HG02759 (cell line): Measurements from ENCODE around the gene PIK3C3.
"Not testable (repeated sequence)": the region's sequence is repeated elsewhere in the genome, so short reads cannot be mapped to it uniquely, and the experiment has no call there.

Source experiments
- ATAC-seq: cut with Tn5 transposase; IDR thresholded peaks from one replicate; pipeline ENCODE4 v1.9.1; 2021; ENCODE audit warnings: mild to moderate bottlenecking, moderate library complexity; ENCODE audit not compliant: unreplicated experiment

Gene PIK3C3

DNA sequence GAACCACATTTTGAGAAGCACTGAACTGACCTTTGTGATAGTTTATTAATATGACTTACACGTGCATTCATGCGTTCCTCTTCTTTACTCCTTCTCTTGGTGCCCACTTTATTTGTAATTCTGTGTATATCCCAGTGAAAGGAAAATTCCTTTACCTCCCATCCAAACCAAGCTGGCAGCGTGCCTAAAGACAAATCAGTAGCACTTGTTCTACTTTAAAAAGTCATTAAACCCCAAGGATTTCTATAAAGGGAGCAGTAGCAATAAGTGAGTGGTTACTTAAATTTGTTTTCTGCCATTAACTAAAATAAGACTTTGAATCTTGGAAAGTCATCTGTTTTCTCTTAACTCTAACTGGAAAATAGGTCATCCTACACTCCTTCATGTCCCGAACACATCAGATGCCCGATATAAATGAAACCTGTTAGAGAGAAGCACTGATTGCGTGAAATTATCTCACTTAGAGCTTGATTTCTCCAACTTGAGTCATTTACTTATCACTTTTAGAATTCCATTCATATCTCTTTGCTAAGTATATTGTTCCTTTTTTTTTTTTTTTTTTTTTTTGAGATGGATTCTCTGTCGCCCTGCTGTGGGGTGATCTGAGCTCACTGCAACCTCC lies 10.7 kb downstream of the PIK3C3 start:
- no peak for ATAC-seq

DNA sequence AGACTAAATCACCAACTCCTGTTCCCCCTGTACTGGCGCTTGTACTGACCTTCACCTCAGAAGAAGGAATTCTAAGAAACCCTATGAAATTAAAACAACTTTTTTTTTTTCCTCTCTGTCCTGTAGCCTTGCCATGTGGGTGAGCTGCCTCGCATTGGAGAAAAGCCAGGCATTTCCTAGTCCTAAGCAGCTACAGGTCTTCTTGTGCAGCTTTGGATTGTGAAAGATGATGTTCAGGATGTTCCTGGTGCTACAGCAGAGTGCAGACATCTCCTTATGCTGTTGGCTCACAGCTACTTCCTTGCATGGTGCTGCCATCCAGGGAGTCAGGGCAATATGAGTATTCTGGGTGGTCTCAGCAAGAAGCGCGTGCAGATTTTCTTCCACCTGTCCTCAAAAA lies 11.9 kb downstream of the PIK3C3 start:
- ATAC-seq, result no peak

DNA sequence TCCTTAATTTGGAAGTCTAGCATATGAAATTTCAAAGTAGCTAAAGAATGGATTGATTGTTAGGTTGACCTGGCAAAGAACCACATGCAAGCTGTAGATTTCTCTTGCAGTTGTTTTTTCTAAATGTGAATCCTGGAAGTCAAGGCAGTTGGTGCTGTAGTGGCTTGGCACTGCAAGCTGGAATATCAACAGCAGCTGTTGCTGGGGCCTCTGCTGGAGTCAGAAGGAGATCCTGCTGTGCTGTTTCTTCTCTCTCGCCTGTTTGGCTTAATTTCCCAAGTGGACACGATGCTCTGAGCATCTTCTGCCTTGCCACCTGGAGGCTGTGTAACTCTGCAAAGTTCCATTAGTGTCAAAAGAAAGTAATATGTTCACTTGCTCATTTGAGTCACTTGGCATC lies 12.6 kb downstream of the PIK3C3 start:
- ATAC-seq, result no peak

DNA sequence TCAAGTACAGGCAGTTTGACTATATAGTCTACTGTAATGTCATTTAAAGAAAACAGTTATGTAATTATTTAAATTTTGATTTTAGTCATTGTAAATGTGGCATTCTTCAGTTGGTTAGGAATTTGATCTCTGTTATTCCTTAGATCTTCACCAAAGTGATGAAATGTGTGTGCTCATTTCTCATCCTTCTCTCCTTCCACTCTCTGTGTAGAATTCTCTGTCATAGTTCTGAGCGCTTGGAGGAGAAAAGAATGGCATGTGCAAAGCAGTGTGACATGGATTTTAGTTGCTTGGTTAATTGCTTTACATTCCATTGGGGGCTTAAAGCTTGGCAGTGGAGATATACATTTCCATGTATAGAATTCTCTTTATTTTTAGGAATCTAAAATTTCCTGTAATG lies 14.8 kb downstream of the PIK3C3 start:
- no peak for ATAC-seq

DNA sequence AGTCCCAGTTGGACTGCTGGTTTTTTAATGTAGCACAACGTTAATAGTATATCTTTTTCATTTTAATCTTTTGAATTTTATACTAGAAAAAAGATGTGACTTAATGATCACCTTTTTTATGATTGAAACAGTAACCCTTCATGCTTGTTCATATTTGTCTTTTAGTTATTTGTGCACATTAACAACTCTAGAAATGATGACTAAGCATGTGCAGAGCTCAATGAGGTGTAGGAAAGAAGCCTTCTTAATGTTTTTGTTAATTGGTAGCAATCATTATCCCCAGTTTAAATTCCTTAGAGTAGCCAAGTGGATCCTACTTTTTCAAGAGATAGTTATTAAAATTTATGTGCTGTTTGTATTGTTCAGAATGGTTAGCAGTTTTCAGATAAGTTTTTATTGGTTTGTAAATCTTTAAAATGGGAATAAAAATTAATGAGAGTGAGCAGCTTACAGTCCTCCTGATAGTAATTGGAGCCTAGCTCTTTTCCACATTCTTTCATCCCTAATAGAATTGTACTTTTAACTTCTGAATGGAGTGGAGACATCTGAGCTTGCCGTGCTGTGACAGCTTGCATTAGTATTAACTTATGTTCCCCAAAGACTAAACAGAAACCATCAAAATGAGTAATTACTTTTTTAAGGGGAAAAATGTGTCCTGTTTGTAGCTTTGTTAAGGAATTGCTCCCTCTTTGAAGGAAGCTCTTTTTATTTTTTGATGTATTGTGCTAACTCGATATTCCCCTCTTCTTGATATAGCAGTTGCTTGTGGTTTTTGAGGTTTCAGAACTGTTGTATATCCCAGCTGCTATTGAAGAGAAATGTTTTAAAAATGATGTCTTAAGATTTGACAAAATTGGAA lies 17.3 kb downstream of the PIK3C3 start:
- ATAC-seq, result peak; percentile 41

DNA sequence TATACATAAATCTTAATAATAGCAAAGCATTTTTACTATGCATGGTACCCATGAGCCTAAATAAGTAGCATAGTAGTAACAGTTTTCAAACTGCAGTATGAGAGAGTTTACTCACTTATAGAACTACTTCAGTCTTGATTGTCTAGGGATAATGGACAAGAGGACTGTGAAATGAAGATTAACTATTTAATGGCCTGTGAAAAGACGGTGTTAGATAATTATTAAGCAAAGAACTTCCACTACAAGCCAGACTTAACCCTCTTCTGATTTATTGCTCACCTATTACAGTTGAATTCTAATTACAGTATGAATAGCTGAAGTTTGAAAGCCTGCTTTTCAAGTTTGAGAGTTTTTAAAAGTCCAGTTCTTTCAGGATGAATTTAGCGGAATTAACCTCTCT lies 18.9 kb downstream of the PIK3C3 start:
- peak; percentile 54 for ATAC-seq

DNA sequence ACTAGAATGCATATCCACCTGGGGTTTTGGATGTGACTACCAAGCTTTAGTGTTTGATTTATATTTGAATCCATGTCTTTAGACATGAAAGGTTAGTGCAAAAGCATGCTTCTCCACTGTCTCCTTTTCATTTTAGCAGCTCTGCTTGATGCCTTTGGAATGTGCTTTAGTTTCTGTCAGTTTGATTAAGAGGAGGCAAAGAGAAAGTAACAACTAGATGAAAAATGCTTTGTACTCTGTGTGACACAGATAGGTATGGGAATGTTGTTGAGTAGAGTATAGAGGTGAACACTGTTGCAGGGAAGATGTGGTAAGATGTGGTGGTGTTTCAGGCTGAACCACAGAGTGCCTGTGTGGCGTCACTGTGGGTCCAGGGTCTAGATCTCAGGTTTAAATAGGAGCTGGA lies 19.8 kb downstream of the PIK3C3 start:
- no peak for ATAC-seq

DNA sequence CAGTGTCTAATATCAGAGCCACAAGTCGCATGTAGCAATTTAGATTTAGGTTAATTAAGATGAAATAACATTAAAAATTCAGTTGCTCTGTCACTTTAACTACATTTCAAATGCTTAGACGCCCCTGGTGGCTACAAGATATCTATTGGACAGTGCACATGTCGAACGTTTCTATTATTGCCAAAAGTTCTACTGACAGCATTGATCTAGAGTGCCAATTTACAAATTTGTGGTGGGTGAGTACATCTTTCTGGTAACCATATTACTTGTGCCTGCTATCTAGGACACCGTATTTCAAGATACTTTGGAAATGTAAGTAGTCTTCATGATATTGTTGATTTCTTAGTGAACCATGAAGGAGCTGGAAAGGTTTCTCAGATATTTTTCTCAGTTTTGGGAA lies 20.2 kb downstream of the PIK3C3 start:
- ATAC-seq, result no peak

DNA sequence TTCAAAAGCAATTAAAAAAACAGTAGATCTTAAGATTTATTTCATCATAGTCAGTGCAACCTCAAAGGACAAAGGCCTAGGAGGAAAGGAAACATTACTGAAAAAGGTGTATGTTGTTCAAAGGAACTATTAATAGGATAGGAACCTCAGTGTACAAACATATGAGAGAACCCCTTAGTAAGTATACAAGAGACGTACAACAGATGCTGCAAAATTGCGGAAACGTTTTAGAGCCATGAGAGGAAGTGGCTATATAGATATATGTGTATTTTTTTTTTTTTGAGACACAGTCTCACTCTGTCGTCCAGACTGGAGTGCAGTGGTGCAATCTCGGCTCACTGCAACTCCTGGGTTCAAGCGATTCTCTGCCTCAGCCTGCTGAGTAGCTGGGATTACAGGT lies 22.2 kb downstream of the PIK3C3 start:
- no peak for ATAC-seq

DNA sequence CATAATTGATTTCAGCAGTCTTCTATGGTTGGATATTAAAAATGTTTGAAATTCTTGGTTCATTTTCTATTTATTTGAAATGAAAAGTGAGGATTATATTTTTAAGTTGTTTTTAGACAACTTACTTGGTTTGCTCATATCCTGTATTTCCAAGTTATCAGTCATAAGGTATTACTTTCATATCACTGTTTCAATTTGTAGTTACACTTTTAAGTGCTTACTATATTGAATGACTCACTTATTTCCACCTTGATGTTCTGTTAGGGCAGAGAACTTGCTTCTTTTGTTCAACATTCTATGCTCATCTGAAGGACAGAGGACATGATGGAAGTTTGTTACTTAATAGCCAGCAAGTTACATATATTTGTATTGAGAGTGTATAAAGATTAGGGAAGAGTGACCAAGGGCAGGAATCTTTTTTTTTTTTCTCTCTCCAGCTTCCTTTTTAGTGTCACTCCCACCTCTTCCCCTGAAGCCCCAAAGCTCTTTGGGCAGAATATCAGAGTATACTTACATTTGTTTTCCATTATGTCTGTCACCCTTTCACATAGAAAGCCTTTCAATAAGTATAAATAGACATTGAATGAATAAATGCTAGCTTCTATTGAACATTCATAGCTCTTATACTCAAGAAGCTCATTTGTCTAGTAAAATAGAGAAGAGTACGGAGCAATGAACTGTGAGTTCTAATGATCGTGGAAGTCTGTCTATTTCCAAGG lies 28.1 kb downstream of the PIK3C3 start:
- ATAC-seq, result peak; percentile 87

DNA sequence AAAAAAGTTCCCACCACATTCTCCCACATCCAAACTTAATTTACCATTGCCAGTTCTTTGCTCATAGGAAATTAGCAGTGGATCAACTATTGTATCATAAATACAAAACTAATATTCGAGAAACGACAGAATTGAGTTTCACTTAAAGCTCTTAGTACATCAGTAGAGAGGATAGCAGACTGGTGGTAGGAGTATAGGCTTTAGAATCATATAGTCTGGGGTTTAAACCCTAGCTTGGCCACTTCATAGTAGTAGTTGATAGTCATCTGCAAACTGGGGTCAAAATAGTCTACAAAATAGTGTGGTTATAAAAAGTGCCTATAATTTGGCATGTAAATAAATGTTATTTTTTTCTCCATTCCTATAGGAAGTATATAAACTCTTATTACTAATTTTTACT lies 30.9 kb downstream of the PIK3C3 start:
- ATAC-seq, result no peak

DNA sequence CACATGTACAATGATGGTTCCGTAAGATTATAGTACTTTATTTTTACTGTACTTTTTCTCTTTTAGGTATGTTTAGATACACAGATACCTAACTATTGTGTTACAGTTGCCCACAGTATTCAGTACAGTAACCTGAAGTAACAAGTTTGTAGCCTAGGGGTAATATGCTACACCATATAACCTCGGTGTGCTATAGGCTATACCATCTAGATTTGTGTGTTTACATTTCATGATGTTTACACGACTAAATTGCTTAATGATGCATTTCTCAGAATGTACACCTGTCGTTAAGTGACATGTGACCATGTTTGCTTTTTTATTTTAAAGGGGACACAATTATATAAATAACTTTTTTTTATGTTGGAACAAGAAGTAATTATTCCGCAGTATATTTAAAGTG lies 34.5 kb downstream of the PIK3C3 start:
- no peak for ATAC-seq

DNA sequence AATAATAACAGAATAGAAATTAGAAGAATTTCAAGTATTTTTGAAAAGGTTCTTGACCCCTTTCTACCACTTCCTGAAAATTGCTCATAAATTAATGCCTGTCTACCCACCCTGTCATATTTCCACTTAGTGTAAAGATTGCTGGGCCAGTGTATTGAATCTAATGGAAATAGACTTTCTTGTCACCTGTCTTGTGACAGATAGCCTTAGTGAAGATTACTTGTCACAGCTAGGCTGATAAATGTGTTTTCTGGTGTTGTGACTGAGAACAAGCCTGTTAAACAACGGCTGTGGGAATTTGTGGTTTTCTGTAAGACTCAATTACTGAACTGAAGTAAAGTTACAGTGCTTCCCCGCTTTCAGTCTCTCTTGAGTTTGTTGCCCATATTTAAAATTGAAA lies 37.0 kb downstream of the PIK3C3 start:
- peak; percentile 73 for ATAC-seq

DNA sequence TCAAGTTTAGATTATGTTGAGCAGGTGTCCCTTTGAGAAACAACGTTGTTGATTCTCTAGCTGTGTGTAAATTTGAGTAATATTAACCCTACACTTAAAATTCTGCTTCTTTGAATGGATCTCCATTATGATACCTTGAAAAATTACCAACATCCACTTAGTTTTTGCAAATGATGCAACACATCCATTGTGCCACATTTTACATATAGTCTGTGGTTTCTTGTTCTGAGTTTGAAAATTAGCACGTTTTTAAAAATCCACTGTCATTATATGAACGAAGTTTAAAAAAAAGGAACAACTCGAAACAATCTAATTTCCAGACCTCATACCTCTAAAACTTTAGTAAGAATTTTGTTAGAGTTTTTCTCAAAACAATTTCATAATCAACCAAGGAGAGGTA lies 37.7 kb downstream of the PIK3C3 start:
- ATAC-seq, result no peak

DNA sequence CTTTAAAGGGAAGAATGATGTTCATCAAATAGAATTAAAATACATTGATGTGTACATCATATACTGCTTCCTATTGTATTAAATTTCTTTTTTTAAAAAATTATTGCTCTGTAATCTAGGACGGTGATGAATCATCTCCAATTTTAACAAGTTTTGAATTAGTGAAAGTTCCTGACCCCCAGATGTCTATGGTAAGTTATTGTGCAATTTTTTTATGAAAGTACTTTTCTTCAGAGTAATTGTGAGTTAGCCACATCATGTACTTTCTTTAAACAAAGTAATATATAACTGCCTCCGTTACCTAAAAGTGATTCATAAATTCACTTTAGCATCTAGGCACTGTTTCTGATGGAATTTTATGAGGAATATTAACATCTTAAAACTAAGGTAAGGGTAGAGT lies 38.1 kb downstream of the PIK3C3 start:
- ATAC-seq, result no peak

DNA sequence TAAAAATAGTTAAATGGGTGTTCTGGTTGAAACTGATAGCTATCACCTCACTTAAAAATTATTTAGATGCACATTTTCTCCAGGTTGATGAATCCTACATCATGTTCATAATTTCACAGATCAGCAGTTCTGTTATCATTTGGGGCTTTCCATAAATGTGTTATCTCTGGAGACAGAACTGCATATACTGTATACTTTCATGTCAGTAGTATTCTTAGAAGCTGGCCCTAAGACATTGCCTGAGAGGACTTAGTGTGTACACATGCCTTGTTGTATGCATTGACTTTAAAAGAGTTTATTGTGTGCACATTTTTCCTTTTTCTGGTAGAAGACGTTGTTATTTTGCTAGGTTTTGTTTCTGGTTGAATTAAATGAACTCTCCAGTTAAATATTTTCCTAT lies 41.0 kb downstream of the PIK3C3 start:
- ATAC-seq, result no peak

DNA sequence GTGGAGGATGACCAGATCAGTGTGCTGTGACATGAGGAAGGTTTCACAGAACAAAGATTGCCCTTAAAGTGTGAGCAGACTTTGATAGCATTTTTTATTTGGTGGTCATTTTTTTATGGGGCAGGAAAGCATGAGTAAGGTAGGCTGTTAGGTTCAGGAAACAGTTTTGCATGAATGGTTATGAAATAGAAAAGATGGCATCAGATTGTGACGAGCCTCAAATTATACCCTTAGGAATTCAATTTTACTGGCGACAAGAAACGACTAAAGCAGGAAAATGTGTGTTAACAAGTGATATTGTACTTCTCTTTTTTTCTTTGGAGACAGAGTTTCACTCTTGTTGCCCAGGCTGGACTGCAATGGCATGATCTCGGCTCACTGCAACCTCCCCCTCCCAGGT lies 44.7 kb downstream of the PIK3C3 start:
- no peak for ATAC-seq

DNA sequence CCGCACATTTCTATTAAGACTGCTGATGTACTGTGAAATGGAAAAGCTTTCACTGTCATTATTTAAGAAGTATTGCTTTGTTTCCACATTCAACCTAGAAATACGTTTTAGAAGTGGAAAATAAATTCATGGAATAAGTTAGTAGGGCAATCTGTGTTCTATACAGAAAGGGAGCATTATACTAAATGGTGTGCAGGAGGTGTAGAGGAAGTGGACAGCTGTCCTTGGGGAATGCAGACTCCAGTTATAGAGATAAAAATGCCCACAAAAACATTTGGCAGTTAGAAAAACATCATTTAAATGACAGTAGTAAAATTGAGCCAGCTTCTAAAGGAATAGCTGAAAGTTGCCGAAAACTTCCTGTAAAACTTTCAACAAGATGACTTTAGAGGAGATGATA lies 46.8 kb downstream of the PIK3C3 start:
- no peak for ATAC-seq

DNA sequence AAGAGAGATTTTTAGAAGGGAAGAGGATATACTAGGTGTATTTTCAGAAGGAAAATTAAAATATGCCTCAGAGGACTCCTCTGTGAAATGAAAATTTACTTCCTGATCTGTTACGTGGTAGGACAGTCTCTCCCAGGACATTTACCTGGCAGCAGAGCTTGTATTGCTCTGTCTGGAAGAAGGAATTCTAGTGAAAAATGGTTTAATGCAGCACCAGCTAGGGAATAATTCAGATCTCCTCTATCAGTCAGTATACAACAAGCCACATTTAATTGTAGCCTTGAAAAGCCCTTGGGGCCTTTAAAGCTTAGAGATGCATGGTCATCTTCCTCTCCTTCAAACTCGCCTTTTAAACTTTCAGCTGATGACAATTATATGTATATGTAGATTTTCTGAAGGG lies 49.6 kb downstream of the PIK3C3 start:
- no peak for ATAC-seq

DNA sequence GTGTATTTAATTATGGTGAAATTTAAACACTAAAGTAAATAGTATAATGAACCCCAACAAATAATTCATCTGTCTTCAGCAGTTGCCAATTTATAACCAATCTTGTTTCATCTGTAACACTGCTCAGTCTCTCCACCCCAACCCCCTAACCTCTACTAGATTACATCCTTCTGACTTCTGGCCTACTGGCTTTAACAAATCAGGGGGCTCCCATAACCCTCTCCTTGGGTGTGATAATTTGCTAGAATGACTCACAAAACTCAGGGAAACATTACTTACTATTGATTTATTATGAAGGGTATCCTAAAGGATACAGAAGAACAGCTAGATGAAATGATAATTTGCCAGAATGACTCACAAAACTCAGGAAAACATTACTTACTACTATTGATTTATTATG lies 50.7 kb downstream of the PIK3C3 start:
- ATAC-seq, result no peak

DNA sequence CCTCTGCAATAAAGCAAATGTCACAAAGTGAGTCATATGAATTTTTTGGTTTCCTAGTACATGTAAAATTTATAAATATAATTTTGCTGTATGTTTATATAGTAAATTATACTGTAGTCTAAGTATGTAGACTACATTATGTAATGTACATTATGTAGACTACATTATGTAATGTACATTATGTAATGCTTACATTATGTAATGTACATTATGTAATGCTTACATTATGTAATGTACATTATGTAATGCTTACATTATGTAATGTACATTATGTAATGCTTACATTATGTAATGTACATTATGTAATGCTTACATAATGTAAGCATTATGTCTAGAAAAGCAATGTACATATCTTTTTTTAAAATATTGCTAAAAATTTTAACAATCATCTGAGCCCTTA lies 54.4 kb downstream of the PIK3C3 start:
- ATAC-seq, result not testable (repeated sequence)

DNA sequence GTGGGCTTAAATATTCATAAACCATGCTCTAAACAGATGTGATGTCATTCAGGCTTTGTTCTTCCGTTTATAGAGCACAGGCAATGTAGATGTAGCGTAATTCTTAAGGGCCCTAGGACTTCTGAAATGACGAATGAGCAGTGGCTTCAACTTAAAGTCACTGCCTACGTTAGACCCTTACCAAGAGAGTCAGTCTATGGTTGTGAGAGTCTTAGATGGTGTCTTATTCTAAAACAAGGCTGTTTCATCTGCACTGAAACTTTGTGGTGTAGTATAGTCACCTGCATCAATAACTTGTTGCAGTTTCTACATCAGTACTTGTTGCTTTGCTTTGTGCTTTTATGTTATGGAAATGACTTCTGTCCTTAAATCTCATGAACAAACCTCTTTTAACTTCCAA lies 56.0 kb downstream of the PIK3C3 start:
- peak; percentile 97 for ATAC-seq
